ENCODE data around the gene C19orf25.

DNA sequence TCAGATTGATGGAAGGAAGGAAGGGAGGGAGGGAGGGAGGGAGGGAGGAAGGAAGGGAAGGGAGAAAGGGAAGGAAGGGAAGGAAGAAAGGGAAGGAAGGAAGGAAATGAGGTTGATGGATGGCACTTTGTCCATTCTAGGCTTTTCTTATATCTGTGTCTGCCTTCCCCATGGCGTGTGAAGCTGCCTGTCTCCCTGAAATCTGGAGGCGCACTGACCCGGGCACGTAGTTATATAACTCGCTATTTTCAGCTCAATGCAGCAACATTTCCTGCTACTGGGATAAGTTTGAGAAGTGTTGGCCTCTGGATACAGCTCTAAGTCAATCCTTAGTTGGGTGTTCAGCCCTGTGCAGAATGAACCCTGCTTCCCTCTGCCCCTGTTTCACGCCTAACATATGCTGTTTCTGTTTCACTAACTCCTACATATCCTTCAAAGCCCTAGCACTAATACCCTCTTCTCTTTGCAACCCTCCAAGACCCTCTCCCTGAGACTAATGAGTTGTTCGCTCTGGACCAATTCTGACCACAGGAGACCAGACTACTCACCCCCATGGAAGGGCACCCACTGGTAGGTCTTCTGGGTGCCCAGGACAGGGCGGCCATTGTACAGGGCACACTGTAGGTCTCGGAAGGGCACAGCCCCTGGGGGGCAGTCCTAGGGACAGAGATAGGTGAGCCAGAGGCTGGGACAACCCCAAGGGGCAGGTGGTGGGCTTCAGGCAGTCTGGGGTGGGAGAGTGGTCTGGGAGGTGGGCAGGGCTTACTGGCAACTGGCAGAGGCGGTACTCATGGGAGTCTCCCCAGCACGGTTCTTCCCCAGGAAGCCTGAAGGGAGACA lies 30.8 kb upstream of the C19orf25 start:
- TF ChIP-seq TCF7 (IDR thresholded peaks at IDR 0.05; ENCODE audit: borderline replicate concordance) (no peak), PCBP2 (IDR thresholded peaks at IDR 0.05; ENCODE audit: low read depth, low read length, poor library complexity, severe bottlenecking) (no peak), HNRNPL (IDR thresholded peaks at IDR 0.05; ENCODE audit: low read depth, low read length) (no peak), ZNF76 (CRISPR knock-in tag; IDR thresholded peaks at IDR 0.05; ENCODE audit: borderline replicate concordance) (no peak)
- TF ChIP-seq, protein P1, sequence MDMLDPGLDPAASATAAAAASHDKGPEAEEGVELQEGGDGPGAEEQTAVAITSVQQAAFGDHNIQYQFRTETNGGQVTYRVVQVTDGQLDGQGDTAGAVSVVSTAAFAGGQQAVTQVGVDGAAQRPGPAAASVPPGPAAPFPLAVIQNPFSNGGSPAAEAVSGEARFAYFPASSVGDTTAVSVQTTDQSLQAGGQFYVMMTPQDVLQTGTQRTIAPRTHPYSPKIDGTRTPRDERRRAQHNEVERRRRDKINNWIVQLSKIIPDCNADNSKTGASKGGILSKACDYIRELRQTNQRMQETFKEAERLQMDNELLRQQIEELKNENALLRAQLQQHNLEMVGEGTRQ (CRISPR knock-in tag; IDR thresholded peaks at IDR 0.05), result no peak

Data from K562 (cell line).